ENCODE measurements around the gene PMEL. TPM values are rescaled to one million over a fixed set of nuclear protein-coding genes. Genes with fewer than 3 reads are reported as not detected.
"Not testable (repeated sequence)": the region's sequence is repeated elsewhere in the genome, so short reads cannot be mapped to it uniquely, and the experiment has no call there.

Gene PMEL
- total RNA-seq, 1 donor from 2014 or later, result 1.6 TPM

DNA sequence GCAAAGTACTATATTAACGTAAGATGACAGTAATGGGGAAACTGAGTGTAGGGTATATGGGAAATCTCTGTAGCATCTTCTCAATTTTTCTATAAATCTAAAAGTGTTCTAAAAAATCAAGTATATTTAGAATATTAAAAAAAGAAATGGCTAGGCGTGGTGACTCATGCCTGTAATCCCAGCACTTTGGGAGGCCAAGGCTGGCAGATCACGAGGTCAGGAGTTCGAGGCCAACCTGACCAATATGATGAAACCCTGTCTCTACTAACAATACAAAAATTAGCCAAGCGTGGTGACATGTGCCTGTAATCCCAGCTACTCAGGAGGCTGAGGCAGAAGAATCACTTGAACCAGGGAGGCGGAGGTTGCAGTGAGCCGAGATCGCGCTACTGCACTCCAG lies 42.2 kb downstream of the PMEL start:
- not testable (repeated sequence) for DNase-seq (ENCODE audit: low read depth)

DNA sequence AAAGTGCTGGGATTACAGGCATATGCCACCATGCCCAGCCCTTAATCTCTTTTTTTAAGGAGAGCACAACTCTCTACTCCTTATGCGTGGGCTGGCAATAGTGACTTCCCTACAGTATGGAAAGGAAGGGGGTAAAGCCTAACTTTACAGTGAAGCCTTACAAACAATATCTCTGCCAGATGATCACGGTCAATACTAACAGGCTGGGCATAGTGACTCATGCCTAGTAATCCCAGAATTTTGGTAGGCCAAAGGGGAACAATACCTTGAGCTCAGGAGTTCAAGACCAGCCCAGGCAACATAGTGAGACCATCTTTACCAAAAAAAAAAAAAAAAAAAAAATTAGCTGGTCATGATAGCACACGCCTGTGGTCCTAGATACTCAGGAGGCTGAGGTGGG lies 43.7 kb downstream of the PMEL start:
- DNase-seq (ENCODE audit: low read depth), result no peak

- not testable (repeated sequence) for DNase-seq (ENCODE audit: low read depth)
Measured at GRCh38 chr12:55919032-55919431, 46.8 kb downstream of the PMEL start.

DNA sequence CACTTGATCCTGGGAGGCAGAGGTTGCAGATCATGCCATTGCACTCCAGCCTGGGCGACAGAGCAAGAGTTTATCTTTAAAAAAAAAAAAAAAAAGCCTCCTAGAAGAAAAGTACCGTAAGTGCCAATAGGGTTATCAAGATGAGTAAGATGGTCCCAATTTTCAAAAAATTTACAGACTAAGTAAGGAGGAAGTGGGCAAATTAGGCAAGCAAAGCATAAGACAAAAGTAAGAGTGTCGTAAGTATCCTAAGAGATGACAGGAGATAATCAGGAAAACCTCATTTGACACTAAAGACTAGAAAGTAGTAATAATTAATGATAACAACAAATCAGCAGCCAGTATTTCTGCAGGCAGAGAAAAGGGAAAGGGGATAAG lies 50.4 kb downstream of the PMEL start:
- DNase-seq (ENCODE audit: low read depth), result no peak

DNA sequence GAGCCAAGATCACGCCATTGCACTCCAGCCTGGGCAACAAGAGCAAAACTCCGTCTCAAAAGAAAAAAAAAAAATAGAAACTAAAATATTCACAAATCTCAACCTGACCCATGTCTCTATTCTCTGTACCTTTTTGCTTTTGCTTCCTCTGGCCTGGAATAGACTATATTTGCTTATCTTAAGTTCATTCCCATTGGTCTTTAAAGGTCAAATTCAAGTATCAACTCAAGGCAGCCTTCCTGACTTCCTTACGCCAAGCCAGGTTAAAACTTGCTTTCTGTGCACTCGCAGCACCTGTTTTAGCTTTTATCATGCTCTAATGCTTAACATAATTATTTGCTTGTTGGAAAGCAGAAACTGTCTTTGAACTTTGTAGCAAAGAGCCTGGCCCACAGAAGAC lies 52.9 kb downstream of the PMEL start:
- no peak for DNase-seq (ENCODE audit: low read depth)

- no peak for DNase-seq (ENCODE audit: low read depth)
Measured at GRCh38 chr12:55909513-55909884, 56.3 kb downstream of the PMEL start.

- DNase-seq (ENCODE audit: low read depth), result no peak
Measured at GRCh38 chr12:55908726-55909512, 56.9 kb downstream of the PMEL start.

GRCh38 chr12:55906056-55906455 lies 59.8 kb downstream of the PMEL start:
- DNase-seq (ENCODE audit: low read depth), result no peak

Other genes starting within 250 kb of the PMEL start
- gene BLOC1S1, start 250.0 kb downstream of the PMEL start, total RNA-seq, result 45.7 and 54.7 TPM in 2 replicates
- gene RDH5, start 245.6 kb downstream of the PMEL start, total RNA-seq, result 1.6 and 2.7 TPM in 2 replicates
- gene CD63, start 237.0 kb downstream of the PMEL start, total RNA-seq, result 688 and 1,583 TPM in 2 replicates
- gene GDF11, start 222.9 kb downstream of the PMEL start, total RNA-seq, result 1.9 and 7.7 TPM in 2 replicates
- 123 and 141 TPM in 2 replicates for gene SARNP, start 148.3 kb downstream of the PMEL start, total RNA-seq
- 35.5 and 67.0 TPM in 2 replicates for gene ORMDL2, start 148.0 kb downstream of the PMEL start, total RNA-seq
- 65.5 and 66.7 TPM in 2 replicates for gene DNAJC14, start 136.5 kb downstream of the PMEL start, total RNA-seq
- gene MMP19, start 123.1 kb downstream of the PMEL start, total RNA-seq, result 1.0 and 2.6 TPM in 2 replicates
- 30.0 and 38.7 TPM in 2 replicates for gene PYM1, start 38.1 kb downstream of the PMEL start, total RNA-seq
- 92.2 and 105 TPM in 2 replicates for gene DGKA, start 34.9 kb downstream of the PMEL start, total RNA-seq
- 12.9 and 29.0 TPM in 2 replicates for gene CDK2, start 788 bp upstream of the PMEL start, total RNA-seq
- 92.9 and 119 TPM in 2 replicates for gene RAB5B, start 8.0 kb upstream of the PMEL start, total RNA-seq
- gene SUOX, start 31.2 kb upstream of the PMEL start, total RNA-seq, result 9.6 and 17.2 TPM in 2 replicates
- 1.9 and 3.7 TPM in 2 replicates for gene IKZF4, start 55.0 kb upstream of the PMEL start, total RNA-seq
- gene RPS26, start 75.9 kb upstream of the PMEL start, total RNA-seq, result 119 and 710 TPM in 2 replicates
- gene ERBB3, start 114.1 kb upstream of the PMEL start, total RNA-seq, result 5.1 and 19.4 TPM in 2 replicates
- 148 and 159 TPM in 2 replicates for gene PA2G4, start 138.5 kb upstream of the PMEL start, total RNA-seq
- 1,963 and 2,452 TPM in 2 replicates for gene RPL41, start 150.6 kb upstream of the PMEL start, total RNA-seq
- 3.6 and 3.7 TPM in 2 replicates for gene ZC3H10, start 152.2 kb upstream of the PMEL start, total RNA-seq
- 347 and 558 TPM in 2 replicates for gene ESYT1, start 162.2 kb upstream of the PMEL start, total RNA-seq
- 57.8 and 70.2 TPM in 2 replicates for gene MYL6B, start 186.5 kb upstream of the PMEL start, total RNA-seq
- gene MYL6, start 192.3 kb upstream of the PMEL start, total RNA-seq, result 2,255 and 3,927 TPM in 2 replicates
- gene SMARCC2, start 223.4 kb upstream of the PMEL start, total RNA-seq, result 17.4 and 61.2 TPM in 2 replicates